Measurements from ENCODE around the gene FRMD4A. TPM values are rescaled to one million over a fixed set of nuclear protein-coding genes. Genes with fewer than 3 reads are reported as not detected.

FRMD4A gene
- total and polyA plus RNA-seq, 2 of the 4 experiments (the other 2 are of a cell fraction) = 30.3 to 68.8 TPM

GRCh38 chr10:13701157-13701919, 629.4 kb downstream of the FRMD4A start:
- intact Hi-C loops (cut with micrococcal nuclease) = no loop called here
- TF ChIP-seq BHLHE40 (IDR thresholded peaks at IDR 0.05; ENCODE audit: low read depth, low read length) = no peak
- no peak for TF ChIP-seq CTCF (conservative IDR thresholded peaks at IDR 0.05; ENCODE audit: low read depth, low read length)
- no peak for TF ChIP-seq MXI1 (IDR thresholded peaks at IDR 0.05; ENCODE audit: borderline replicate concordance, low read depth, low read length)
- TF ChIP-seq ELK1 (IDR thresholded peaks at IDR 0.05; ENCODE audit: borderline replicate concordance, low read depth, low read length) = no peak
- TF ChIP-seq USF2 (IDR thresholded peaks at IDR 0.05; ENCODE audit: low read depth, low read length) = no peak
- TF ChIP-seq POLR2A (IDR thresholded peaks at IDR 0.05; ENCODE audit: low read depth, low read length) = no peak
- dilution Hi-C loops (cut with HindIII; ENCODE audit: low sequenced_read_pairs, unreplicated experiment) = no loop called here
- no peak overlapping the region for H3K18ac ChIP-seq (ENCODE audit: low read depth, low read length)
- no peak overlapping the region for H2BK20ac ChIP-seq (ENCODE audit: low read depth, low read length)
- no peak overlapping the region for H3K9ac ChIP-seq (ENCODE audit: low read depth, low read length)
- H3K4me2 ChIP-seq (ENCODE audit: low read depth, low read length) = no peak overlapping the region
- no TSS peak for BruUV-seq (replicated peaks)
- H3K23ac ChIP-seq (ENCODE audit: low read depth, low read length) = no peak overlapping the region
- no peak for DNase-seq
- ATAC-seq (ENCODE audit: low read depth) = no peak
- H2AK9ac ChIP-seq (replicated peaks; ENCODE audit: low read depth, low read length, poor library complexity) = no peak overlapping the region
- H3K4me3 ChIP-seq (ENCODE audit: insufficient read depth, low read depth, low read length) = no peak overlapping the region
- peak overlapping the region; percentile 14; the same call in 1 of the 2 replicates for H2AK5ac ChIP-seq (ENCODE audit: low read depth, low read length)
- H4K20me1 ChIP-seq (ENCODE audit: insufficient read depth, low read length) = peaks cover 12% of the 10 kb centered on the region; the same call in 1 of the 2 replicates
- H4K8ac ChIP-seq (ENCODE audit: low read depth in 2 of 2, low read length in 2 of 2) = no peak overlapping the region
- no peak overlapping the region for H4K5ac ChIP-seq (ENCODE audit: low read depth, low read length)
- H3K9me1 ChIP-seq (ENCODE audit: insufficient read depth, low read length) = peaks cover 23% of the 10 kb centered on the region
- no peak overlapping the region for H3K27ac ChIP-seq (ENCODE audit: insufficient read depth, low read length)
- H2AFZ ChIP-seq (replicated peaks; ENCODE audit: low read length, poor library complexity) = no peak overlapping the region
- no peak overlapping the region for H4K91ac ChIP-seq (ENCODE audit: insufficient read depth, low read depth, low read length)
- H3K56ac ChIP-seq (ENCODE audit: extremely low read depth, insufficient read depth, low read length) = no peak overlapping the region
- no peaks in the 10 kb centered on the region for H3K9me3 ChIP-seq (ENCODE audit: control insufficient read depth, insufficient read depth, low read length)
- H3K4ac ChIP-seq (ENCODE audit: low read depth, low read length) = no peak overlapping the region
- peaks cover 38% of the 10 kb centered on the region for H3K36me3 ChIP-seq (ENCODE audit: control insufficient read depth, insufficient read depth, low read length)
- no peak overlapping the region for H2BK15ac ChIP-seq (ENCODE audit: low read depth, low read length)
- no peak overlapping the region for H3K14ac ChIP-seq (replicated peaks; ENCODE audit: low read depth, low read length)
- ChIA-PET POLR2A (ENCODE audit: unreplicated experiment) (no interaction called here), CTCF (no interaction called here)
- no peak overlapping the region for H2BK120ac ChIP-seq (ENCODE audit: low read depth, low read length)
- no peak overlapping the region for H2BK5ac ChIP-seq (ENCODE audit: low read depth, low read length, poor library complexity, severe bottlenecking)
- peaks cover 38 to 98% of the 10 kb centered on the region in 2 experiments for H3K79me1 ChIP-seq (ENCODE audit: low read depth in 1 of 2, low read length in 2 of 2)
- H3K4me1 ChIP-seq (ENCODE audit: control insufficient read depth, insufficient read depth, low read length) = peaks cover 18% of the 10 kb centered on the region
- no peaks in the 10 kb centered on the region for H3K27me3 ChIP-seq (ENCODE audit: control insufficient read depth, insufficient read depth, low read length)
- in situ Hi-C loops (cut with MboI; ENCODE audit: low sequenced_read_pairs) = no loop called here
- WGBS, 2 experiments (ENCODE audit: extremely low coverage in 2 of 2, insufficient read length in 1 of 2) = 94% methylated on average over 4 of the region's 17 CpGs; no CpG with 5 or more reads in 1 of the 2 experiments

Measured in IMR-90 (cell line).